ENCODE measurements around the gene MTHFD1.

GRCh38 chr14:64507376-64508156 is 119.4 kb downstream of the MTHFD1 start:
- TF ChIP-seq EP300 (IDR thresholded peaks at IDR 0.05) (no peak), CTCF (IDR thresholded peaks at IDR 0.05) (no peak), POLR2A (IDR thresholded peaks at IDR 0.05; ENCODE audit: low read length) (no peak), HMGXB4 (CRISPR knock-in tag; IDR thresholded peaks at IDR 0.05; ENCODE audit: borderline replicate concordance) (no peak), MAFK (IDR thresholded peaks at IDR 0.05; ENCODE audit: partially characterized antibody) (no peak)

Data from A549 (cell line).